Activated effector memory CD4-positive, alpha-beta T cell treated with Interleukin-2 at 50 U/mL for 16 hours (primary cell): ENCODE data around the gene NLRC5.
"Not testable (repeated sequence)": the region's sequence is repeated elsewhere in the genome, so short reads cannot be mapped to it uniquely, and the experiment has no call there.

ENCODE experiments used
- DNase-seq: peaks from one replicate; pipeline ENCODE4 v3.0.0-alpha.2; 2020

NLRC5 gene

GRCh38 chr16:57054338-57054737 is 65.0 kb downstream of the NLRC5 start:
- no peak for DNase-seq

GRCh38 chr16:57054771-57055170 is 65.4 kb downstream of the NLRC5 start:
- no peak for DNase-seq

GRCh38 chr16:57055671-57056070 is 66.3 kb downstream of the NLRC5 start:
- DNase-seq = no peak

- no peak for DNase-seq
Measured at GRCh38 chr16:57058291-57058861, 69.0 kb downstream of the NLRC5 start.

- no peak for DNase-seq
Measured at GRCh38 chr16:57060323-57061083, 71.1 kb downstream of the NLRC5 start.

- DNase-seq = no peak
Measured at GRCh38 chr16:57061084-57061905, 71.9 kb downstream of the NLRC5 start.

GRCh38 chr16:57062329-57062728 is 73.0 kb downstream of the NLRC5 start:
- DNase-seq = no peak

- not testable (repeated sequence) for DNase-seq
Measured at GRCh38 chr16:57063189-57063588, 73.8 kb downstream of the NLRC5 start.

GRCh38 chr16:57064995-57065394 is 75.6 kb downstream of the NLRC5 start:
- DNase-seq = no peak

- DNase-seq = no peak
Measured at GRCh38 chr16:57066625-57067024, 77.3 kb downstream of the NLRC5 start.

GRCh38 chr16:57067347-57067746 is 78.0 kb downstream of the NLRC5 start:
- DNase-seq = no peak

GRCh38 chr16:57069053-57069452 is 79.7 kb downstream of the NLRC5 start:
- no peak for DNase-seq

GRCh38 chr16:57069635-57070370 is 80.4 kb downstream of the NLRC5 start:
- DNase-seq = no peak

- no peak for DNase-seq
Measured at GRCh38 chr16:57070424-57070823, 81.1 kb downstream of the NLRC5 start.

GRCh38 chr16:57071081-57071732 is 81.8 kb downstream of the NLRC5 start:
- DNase-seq = not testable (repeated sequence)

- no peak for DNase-seq
Measured at GRCh38 chr16:57071831-57072582, 82.7 kb downstream of the NLRC5 start.

GRCh38 chr16:57072616-57073275 is 83.4 kb downstream of the NLRC5 start:
- no peak for DNase-seq

- DNase-seq = no peak
Measured at GRCh38 chr16:57077714-57078113, 88.4 kb downstream of the NLRC5 start.

- no peak for DNase-seq
Measured at GRCh38 chr16:57081744-57082143, 92.4 kb downstream of the NLRC5 start.

- no peak for DNase-seq
Measured at GRCh38 chr16:57082664-57083063, 93.3 kb downstream of the NLRC5 start.

GRCh38 chr16:57083485-57084126 is 94.2 kb downstream of the NLRC5 start:
- DNase-seq = no peak
